Measurements from ENCODE around the gene DACH1. TPM values are rescaled to one million over a fixed set of nuclear protein-coding genes. Genes with fewer than 3 reads are reported as not detected.

Gene DACH1
- total RNA-seq, 4 donors from 2014 or later = 1.2 to 7.9 (median 4.4) TPM

DNA sequence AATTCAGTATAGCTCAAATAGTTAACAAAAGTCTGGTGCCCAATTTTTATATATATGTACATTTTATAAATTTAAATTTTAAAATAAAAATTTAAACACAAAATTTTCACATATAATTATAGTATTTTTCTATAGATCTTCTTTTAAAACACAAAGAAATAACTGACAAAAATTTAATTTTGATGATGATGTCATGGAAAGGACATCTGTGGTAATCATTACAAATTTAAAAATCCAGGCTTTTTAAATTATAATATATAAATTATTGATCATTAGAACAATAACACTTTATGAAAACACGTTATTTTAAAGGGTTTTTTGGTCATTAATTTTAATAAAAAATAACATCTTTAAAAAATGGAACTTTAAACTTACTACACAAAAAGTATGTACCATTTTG, 381.1 kb downstream of the DACH1 start:
- TF ChIP-seq, protein P1, sequence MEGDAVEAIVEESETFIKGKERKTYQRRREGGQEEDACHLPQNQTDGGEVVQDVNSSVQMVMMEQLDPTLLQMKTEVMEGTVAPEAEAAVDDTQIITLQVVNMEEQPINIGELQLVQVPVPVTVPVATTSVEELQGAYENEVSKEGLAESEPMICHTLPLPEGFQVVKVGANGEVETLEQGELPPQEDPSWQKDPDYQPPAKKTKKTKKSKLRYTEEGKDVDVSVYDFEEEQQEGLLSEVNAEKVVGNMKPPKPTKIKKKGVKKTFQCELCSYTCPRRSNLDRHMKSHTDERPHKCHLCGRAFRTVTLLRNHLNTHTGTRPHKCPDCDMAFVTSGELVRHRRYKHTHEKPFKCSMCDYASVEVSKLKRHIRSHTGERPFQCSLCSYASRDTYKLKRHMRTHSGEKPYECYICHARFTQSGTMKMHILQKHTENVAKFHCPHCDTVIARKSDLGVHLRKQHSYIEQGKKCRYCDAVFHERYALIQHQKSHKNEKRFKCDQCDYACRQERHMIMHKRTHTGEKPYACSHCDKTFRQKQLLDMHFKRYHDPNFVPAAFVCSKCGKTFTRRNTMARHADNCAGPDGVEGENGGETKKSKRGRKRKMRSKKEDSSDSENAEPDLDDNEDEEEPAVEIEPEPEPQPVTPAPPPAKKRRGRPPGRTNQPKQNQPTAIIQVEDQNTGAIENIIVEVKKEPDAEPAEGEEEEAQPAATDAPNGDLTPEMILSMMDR (IDR thresholded peaks at IDR 0.05; ENCODE audit: low read depth) = no peak

DNA sequence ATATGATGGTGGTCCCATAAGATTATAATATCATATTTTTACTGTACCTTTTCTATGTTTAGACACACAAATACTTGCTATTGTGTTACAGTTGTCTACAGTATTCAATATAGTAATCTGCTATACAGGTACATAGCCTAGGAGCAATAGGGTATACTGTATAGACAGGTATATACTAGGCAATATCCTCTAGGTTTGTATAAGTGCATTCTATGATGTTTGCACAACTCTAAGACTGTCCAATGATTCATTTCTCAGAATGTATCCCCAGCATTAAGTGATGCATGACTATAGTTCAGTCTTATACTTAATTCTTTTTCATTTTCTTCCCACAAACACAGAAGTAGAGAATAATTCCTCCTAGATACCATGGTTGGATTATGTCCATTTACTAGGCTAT, 383.3 kb downstream of the DACH1 start:
- TF ChIP-seq, protein P1 (IDR thresholded peaks at IDR 0.05; ENCODE audit: low read depth) = no peak

DNA sequence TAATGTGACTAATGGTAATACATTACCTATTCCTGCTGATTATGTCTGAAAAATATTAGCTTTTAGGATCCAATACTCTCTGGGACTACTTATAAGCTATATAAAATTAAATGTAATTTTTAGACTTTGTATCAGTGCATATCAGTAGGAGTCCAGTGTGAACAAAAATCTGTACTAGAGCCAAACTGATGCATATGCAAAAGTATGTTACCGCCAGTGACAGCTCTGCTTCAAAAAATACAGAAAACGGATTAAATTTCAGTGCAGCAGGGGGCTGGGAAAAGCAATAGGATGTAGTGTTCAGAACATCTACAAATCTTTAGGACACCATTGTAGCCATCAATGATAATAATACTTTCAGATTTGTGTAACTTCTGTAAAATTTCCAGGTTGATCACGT, 385.5 kb downstream of the DACH1 start:
- TF ChIP-seq, protein P1 (IDR thresholded peaks at IDR 0.05; ENCODE audit: low read depth) = no peak

DNA sequence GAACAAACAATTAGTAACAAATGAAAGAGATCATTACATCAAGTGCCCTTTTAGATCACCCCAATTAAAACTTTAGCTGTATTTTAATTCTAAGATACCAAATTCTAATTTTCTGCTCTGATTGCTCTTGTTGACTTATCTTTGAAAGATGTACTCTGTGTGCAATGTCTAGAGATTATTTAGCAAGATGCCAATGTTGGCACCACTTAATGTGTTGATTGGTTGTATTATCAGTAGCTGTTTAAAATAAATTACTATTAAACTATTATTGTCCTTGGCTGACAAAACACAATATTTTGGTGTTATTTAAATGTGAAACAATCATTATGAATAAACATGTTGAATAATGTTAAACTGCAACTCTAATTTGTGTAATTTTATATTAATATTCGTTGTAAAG, 386.0 kb downstream of the DACH1 start:
- TF ChIP-seq, protein P1 (IDR thresholded peaks at IDR 0.05; ENCODE audit: low read depth) = no peak

- TF ChIP-seq, protein P1 (IDR thresholded peaks at IDR 0.05; ENCODE audit: low read depth) = no peak
Measured at GRCh38 chr13:71477735-71478134, 389.3 kb downstream of the DACH1 start.

- TF ChIP-seq, protein P1 (IDR thresholded peaks at IDR 0.05; ENCODE audit: low read depth) = no peak
Measured at GRCh38 chr13:71474936-71475335, 392.1 kb downstream of the DACH1 start.

- TF ChIP-seq, protein P1 (IDR thresholded peaks at IDR 0.05; ENCODE audit: low read depth) = no peak
Measured at GRCh38 chr13:71469626-71470025, 397.4 kb downstream of the DACH1 start.
